GM21528 (cell line): Measurements from ENCODE around the gene PCBP2.
"Not testable (repeated sequence)": the region's sequence is repeated elsewhere in the genome, so short reads cannot be mapped to it uniquely, and the experiment has no call there.

ENCODE experiments used
- ATAC-seq: cut with Tn5 transposase; IDR thresholded peaks from one replicate; pipeline ENCODE4 v1.9.1; 2021; ENCODE audit warnings: mild to moderate bottlenecking, moderate library complexity; ENCODE audit not compliant: unreplicated experiment, low FRiP score

The PCBP2 gene

DNA sequence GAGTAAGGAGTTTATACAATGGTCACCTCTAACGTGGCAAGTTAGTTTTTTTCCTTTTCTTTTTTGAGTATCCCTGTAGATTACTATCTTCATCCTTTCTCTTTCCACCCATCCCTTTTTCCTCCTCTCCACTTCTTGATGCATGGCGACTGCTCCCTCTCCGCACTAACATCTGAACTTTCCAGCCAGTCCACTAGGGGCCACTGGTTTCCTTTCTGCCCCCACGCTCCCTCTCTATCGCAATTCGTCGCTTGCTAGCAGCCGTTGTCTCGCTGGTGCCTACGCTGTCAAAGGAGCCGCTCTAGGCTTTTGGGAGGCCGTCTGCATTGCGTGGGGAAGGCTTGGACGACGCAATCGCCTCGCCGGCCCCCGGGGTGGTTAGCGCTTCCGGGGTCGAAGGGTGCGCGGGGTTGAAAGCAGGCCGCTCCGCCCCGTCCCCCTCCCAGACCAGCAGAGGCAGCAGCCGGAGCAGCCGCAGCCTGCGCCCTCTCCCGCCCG is at the start of gene PCBP2:
Gene PCBP2, plus strand, starts transcription at position 442 of the 498 bp plus-strand sequence. CDS start 2,699 bp downstream, outside the sequence.
- ATAC-seq, result peak; percentile 93

DNA sequence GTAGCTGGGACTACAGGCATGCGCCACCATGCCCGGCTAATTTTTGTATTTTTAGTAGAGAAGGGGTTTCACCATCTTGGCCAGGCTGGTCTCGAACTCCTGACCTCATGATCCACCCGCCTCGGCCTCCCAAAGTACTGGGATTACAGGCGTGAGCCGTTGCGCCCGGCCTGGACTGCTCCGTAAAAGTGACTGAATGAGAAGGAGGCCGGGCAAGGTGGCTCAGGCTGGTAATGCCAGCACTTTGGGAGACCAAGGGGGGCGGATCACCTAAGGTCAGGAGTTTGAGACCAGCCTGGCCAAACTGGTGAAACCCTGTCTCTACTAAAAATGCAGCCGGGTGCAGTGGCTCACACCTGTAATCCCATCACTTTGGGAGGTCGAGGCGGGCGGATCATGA is 49.6 kb upstream of the PCBP2 start:
- not testable (repeated sequence) for ATAC-seq

DNA sequence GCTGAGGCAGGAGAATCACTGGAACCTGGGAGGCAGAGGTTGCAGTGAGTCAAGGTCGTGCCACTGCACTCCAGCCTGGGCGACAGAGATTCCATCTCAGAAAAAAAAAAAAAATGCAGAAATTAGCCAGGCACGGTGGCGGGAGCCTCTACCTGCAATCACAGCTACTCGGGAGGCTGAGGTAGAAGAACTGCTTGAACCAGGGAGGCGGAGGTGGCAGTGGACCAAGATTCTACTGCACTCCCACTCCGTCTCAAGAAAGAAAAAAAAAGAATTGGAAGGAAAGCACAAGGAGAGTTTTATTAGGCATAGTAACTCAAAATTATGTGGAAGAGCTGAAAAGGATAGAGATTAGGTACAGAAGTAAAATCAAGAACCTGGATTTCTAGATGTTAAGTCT is 49.0 kb upstream of the PCBP2 start:
- no peak for ATAC-seq

DNA sequence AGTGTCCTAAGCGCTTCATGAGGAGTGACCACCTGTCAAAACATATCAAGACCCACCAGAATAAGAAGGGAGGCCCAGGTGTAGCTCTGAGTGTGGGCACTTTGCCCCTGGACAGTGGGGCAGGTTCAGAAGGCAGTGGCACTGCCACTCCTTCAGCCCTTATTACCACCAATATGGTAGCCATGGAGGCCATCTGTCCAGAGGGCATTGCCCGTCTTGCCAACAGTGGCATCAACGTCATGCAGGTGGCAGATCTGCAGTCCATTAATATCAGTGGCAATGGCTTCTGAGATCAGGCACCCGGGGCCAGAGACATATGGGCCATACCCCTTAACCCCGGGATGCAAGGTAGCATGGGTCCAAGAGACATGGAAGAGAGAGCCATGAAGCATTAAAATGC is 41.0 kb upstream of the PCBP2 start:
- no peak for ATAC-seq

DNA sequence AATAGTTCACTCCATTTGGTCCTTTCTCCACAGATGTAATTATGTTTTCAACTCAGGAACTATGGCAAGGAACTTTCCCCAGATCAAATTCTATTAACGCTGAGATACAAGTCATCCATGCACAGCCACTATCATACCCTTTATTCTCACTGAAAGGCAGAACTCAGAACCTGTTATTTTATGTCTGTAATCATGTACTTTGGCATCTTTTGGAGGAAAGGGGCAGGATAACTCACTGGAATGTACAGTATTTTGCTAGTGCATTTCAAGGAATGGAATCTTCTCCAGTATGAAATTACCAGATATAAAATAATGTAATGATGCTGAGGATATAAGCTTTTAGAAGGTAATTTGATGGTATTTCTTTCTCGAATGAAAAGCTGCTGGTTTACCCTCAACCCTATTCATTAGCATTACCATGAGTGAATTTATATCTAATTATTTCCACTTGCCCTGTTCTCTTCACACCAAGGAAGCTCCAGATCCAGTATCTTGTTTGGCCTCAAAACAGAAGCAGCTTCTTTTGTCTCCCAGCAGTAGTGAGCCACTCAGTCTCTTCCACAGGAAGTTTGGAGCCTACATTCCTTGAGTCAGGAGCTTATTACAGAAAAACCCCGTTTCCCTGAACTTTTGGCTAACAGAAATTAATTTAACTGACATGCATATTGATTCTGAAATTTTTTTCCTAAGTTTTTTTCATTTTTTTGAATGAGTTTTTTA is 38.3 kb upstream of the PCBP2 start:
- ATAC-seq, result no peak

DNA sequence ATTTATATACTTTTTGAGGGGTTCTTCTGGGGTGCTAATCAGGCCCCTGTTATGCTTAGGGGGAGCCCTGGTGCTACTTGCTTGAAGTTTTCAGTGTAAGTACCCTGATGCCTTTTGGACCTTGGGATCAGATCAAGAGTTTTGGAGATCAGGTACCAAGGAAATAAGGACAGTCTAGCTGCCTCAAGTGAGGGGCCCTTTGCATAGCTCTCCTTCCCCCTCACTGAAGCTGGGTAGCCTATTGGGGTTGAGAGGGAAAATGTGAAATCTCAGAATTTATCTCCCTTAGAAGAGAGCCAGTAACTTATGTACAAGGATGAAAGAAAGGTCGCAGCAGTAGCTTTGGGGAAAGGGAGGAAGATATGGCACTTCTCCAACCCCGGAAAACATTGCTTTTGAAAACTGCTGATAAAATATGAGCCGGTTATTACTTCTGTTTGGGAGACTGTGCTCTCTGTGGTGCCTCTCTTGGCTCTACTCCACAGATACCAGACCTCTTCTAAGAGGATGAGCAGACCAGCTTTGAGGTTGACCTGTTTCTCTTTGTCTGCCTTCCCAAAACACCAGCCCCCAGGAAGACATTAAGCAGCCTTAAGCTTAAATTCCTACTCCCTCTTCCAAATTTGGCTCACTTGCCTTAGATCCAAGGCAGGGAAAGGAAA is 37.0 kb upstream of the PCBP2 start:
- ATAC-seq, result no peak

DNA sequence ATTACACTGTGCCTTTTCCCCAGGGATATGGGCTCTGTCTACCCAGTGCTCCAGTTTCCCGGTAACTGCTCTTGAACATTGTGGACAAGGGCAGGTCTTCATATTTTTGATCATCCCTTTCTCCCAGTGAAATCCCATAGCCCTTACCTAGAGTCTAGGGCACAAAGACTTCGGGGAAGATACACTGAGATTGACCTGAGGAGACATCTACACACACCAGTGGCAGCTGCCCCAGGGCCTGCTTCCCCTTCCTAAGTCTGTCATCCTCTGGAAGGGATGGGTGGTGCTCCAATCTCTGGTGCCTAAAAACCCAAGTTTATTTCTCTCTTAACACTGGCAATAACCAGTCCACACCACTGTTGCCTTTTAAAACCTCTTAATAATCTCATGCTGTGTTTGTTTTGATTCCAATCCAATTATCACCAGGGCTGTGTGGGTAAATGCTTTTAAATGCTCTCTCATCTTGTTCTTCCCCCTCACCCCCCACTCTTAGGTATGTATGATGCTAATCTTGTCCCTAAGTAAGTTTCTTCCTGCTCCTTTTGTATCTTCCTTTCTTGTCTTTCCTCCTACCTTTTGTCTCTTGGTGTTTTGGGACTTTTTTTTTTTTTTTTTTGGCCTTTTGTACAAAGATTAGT is 36.0 kb upstream of the PCBP2 start:
- not testable (repeated sequence) for ATAC-seq

DNA sequence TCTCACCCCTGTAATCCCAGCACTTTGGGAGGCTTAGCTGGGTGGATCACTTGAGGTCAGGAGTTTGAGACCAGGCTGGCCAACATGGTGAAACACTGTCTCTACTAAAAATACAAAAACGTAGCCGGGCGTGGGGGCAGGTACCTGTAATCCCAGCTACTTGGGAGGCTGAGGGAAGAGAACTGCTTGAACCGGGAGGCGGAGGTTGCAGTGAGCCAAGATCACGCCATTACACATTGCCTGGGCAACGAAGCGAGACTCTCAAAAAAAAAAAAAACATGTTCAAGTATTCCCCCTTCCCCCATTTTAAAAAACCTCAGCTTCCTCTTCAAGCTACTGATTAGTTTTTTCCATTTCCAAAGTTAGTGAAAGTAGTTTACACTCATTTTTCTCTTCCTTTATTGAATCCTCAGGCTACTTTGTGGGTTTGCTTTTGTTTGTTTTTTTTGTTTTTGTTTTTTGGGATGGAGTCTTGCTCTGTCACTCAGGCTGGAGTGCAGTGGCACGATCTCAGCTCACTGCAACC is 34.5 kb upstream of the PCBP2 start:
- not testable (repeated sequence) for ATAC-seq

DNA sequence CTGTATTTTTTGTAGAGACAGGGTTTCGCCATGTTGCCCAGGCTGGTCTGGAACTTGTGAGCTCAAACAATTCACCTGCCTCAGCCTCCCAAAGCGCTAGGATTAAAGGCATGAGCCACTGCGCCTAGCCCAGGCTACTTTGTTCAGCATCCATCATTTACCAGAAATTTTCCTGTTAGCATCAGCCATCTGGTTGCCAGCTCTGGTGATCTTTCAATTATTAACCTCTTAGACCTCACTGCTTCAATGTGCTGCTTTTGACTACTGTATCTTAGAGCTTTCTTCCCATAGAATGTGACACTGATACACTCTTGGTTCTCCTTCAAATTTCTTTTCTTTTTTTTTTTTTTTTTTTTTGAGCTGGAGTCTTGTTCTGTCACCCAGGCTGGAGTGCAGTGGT is 33.7 kb upstream of the PCBP2 start:
- no peak for ATAC-seq

DNA sequence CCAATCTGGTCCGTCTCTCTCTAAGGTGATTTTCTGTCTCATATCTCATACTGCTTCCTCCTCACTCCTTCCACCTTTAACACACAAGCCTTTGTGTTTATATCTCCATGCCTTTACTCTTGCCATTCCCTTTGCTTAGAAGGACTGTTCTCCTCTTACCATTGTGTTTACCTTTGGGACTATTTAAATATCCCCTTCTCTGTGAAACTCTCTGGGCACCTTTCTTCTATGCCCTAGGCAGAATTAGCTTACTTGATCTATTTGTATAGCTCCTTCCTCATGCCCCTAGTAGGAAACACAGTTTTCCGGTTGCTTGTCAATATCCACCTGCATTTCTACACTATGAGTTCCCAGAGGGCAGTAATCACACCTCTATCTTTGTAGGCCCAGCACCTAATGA is 32.1 kb upstream of the PCBP2 start:
- ATAC-seq, result no peak

DNA sequence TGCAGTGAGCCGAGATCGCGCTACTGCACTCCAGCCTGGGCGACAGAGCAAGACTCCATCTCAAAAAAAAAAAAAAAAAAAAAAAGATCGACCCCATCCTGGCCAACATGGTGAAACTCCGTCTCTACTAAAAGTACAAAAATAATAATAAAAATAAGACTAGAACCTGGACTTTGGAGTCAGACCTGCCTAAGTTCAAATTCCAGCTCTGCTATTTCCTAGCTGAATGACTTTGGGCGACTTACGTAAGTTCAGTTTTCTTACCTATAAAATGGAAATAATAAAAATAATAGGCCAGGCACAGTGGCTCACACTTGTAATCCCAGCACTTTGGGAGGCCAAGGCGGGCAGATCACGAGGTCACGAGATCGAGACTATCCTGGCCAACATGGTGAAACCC is 29.7 kb upstream of the PCBP2 start:
- ATAC-seq, result not testable (repeated sequence)

DNA sequence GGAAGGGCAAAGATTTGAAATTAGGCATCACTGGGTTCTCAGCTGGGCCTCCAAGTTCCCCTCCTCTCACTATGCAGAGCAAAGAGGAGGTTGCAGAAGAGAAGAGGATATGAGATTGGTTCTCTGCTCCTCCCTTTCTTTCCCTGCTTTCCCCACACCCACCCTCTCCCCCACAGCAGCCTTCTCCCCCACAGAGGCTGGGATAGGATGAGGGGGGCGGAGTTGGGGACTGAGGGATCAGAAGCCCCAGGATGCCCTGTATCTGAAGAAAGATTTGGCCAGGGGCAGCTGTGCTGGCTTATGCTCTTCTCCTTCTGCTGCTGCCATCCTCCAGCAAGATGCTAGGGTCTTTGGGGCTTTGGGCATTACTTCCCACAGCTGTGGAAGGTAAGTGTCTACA is 28.3 kb upstream of the PCBP2 start, which contains the start of gene AMHR2:
Gene AMHR2, plus strand, starts transcription at position 259 of the 400 bp plus-strand sequence. Its CDS starts 80 bp downstream, at position 339.
- no peak for ATAC-seq

DNA sequence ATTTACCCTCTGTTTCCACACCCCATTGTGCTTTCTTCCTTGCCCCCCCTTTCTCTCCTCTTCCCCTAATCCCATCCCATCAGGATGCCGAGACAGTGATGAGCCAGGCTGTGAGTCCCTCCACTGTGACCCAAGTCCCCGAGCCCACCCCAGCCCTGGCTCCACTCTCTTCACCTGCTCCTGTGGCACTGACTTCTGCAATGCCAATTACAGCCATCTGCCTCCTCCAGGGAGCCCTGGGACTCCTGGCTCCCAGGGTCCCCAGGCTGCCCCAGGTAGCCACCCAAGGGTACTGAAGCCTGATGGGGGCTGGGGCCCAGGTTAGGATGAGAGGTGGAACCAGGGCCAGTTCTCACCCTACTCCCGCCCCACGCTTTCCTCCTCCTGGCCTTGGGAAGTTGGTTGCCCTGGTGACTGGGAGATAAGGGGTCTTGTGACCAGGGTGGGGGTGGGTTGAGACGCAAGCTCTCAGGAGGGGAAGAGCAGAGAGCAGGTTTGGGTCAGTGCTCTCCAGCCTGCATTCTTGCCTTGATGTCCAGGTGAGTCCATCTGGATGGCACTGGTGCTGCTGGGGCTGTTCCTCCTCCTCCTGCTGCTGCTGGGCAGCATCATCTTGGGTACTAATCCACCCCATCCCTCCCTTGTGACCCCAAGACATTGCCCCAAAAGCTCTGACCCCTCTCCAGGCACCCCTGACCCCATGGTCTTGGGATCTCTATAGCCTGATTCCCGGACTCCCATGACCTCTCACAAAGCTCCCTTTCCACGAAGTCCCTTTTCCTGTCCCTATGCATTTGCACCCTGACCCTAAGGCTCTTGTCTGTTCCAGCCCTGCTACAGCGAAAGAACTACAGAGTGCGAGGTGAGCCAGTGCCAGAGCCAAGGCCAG is 27.0 kb upstream of the PCBP2 start:
- no peak for ATAC-seq

DNA sequence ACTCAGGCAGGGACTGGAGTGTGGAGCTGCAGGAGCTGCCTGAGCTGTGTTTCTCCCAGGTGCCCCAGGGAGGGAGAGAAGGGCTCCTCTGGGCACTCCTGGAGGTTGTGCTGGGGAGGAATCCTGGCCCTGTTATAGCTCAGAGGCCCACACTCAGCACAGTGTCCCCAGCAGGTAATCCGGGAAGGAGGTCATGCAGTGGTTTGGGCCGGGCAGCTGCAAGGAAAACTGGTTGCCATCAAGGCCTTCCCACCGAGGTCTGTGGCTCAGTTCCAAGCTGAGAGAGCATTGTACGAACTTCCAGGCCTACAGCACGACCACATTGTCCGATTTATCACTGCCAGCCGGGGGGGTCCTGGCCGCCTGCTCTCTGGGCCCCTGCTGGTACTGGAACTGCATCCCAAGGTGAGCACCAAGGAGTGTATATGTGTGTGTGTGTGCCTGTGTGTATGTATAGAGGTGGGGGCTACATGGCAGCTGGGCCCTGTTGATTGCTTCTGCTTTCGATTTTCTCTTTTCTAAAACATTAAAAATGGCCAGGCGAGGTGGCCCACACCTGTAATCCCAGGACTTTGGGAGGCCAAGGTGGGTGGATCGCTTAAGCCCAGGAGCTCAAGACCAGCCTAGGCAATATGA is 26.3 kb upstream of the PCBP2 start:
- ATAC-seq, result no peak

DNA sequence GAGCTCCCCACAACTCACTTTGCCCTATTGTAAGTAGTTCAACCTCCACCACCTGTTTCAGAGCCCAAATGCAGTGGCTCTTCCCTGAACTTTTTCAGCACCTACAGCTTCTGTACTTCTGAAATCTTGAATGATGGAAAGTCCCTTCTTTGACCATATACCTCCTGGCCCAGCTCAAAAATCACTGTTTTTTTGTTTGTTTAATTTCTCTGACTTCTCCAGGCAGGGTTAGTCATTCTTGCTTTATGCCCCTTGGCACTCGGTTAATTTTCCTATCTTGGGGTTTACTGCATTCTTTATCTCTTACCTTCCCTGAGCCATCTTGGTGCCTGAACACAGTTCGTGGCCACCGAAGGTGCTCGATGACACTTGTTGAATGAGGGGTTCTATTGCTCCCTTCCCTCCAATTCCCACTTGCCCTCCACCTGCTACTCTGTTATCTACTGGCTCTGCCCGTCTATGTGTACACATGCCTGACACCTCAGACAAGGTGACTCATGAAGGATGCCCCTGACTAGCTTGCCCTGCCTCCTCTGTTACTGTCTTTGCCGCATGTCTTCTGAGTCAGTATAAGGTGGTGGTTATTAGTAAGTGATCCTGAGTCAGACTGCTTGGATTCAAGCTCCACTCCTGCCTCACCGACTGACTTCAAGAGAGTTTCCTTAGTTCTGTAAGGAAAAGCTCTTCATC is 23.9 kb upstream of the PCBP2 start:
- ATAC-seq, result no peak

DNA sequence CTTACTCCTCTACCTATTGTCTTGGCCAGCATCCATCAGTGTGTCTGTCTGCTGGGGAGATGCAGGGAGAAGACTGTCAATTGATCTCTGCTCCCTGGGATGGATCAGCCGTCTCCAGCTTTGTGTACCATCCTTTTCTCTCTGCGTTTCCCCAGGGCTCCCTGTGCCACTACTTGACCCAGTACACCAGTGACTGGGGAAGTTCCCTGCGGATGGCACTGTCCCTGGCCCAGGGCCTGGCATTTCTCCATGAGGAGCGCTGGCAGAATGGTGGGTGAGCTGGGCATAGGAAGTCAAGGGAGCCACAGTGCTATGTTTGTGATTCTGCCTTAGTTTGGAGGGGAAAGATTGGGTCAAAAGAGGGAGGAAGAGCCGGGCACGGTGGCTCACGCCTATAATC is 23.2 kb upstream of the PCBP2 start:
- no peak for ATAC-seq

DNA sequence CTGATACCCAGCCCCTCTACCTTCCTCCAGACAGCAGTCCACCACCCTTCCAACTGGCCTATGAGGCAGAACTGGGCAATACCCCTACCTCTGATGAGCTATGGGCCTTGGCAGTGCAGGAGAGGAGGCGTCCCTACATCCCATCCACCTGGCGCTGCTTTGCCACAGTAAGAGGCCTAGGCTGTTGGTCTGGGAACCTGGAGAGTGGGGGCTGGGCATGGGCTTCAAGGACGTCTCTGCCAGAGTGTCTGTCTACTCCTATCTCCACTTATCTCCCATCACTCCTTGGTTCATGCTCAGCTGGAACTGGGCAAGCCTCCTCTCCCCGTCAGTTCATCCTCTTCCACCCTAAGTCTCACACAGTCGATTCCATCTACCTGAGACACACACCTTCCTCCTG is 21.8 kb upstream of the PCBP2 start:
- ATAC-seq, result no peak

DNA sequence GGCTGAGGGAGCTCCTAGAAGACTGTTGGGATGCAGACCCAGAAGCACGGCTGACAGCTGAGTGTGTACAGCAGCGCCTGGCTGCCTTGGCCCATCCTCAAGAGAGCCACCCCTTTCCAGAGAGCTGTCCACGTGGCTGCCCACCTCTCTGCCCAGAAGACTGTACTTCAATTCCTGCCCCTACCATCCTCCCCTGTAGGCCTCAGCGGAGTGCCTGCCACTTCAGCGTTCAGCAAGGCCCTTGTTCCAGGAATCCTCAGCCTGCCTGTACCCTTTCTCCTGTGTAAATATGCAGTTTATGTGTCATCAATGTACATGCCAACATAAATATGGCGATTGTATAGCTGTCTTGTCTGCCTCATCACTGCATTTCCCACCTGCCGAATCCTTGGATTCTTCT is 20.7 kb upstream of the PCBP2 start:
- ATAC-seq, result no peak

DNA sequence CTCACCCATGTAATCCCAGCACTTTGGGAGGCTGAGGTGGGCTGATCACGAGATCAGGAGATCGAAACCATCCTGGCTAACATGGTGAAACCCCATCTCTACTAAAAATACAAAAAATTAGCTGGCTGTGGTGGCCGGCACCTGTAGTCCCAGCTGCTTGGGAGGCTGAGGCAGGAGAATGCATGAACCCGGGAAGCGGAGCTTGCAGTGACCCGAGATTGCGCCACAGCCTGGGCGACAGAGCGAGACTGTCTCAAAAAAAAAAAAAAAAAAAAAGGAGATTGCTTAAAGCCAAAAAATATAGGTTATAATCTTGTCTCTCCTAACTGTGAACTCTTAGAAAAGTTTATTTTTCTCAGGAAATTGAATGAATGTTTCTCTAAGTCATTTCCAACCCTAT is 16.6 kb upstream of the PCBP2 start:
- ATAC-seq, result not testable (repeated sequence)
